SW 1271 (cell line): ENCODE measurements around the gene SPAG16.
"Not testable (repeated sequence)": the region's sequence is repeated elsewhere in the genome, so short reads cannot be mapped to it uniquely, and the experiment has no call there.

Experiments
- DNase-seq, 2 experiments: peaks; one replicate each; lab custom pipeline; 2025; lab: John Stamatoyannopoulos, UW

The SPAG16 gene

GRCh38 chr2:213703406-213704098, 419.3 kb downstream of the SPAG16 start:
- DNase-seq, result no peak

- DNase-seq, result no peak
Measured at GRCh38 chr2:213710164-213710563, 425.9 kb downstream of the SPAG16 start.

- not testable (repeated sequence) for DNase-seq
Measured at GRCh38 chr2:213718411-213718810, 434.1 kb downstream of the SPAG16 start.

GRCh38 chr2:213722565-213722964, 438.3 kb downstream of the SPAG16 start:
- no peak for DNase-seq

- DNase-seq, result no peak
Measured at GRCh38 chr2:213723041-213723560, 438.8 kb downstream of the SPAG16 start.

GRCh38 chr2:213723707-213724106, 439.4 kb downstream of the SPAG16 start:
- no peak for DNase-seq

GRCh38 chr2:213726101-213726500, 441.8 kb downstream of the SPAG16 start:
- no peak for DNase-seq

- no peak for DNase-seq
Measured at GRCh38 chr2:213733893-213734292, 449.6 kb downstream of the SPAG16 start.

- no peak for DNase-seq
Measured at GRCh38 chr2:213740453-213740852, 456.2 kb downstream of the SPAG16 start.

- DNase-seq, result no peak
Measured at GRCh38 chr2:213751446-213751845, 467.2 kb downstream of the SPAG16 start.

- DNase-seq, result no peak
Measured at GRCh38 chr2:213752575-213752974, 468.3 kb downstream of the SPAG16 start.

- DNase-seq, result no peak
Measured at GRCh38 chr2:213757525-213757924, 473.3 kb downstream of the SPAG16 start.

GRCh38 chr2:213763354-213763753, 479.1 kb downstream of the SPAG16 start:
- no peak for DNase-seq

- no peak for DNase-seq
Measured at GRCh38 chr2:213763963-213764362, 479.7 kb downstream of the SPAG16 start.

GRCh38 chr2:213764849-213765248, 480.6 kb downstream of the SPAG16 start:
- DNase-seq, result no peak

GRCh38 chr2:213766062-213766461, 481.8 kb downstream of the SPAG16 start:
- DNase-seq, result no peak

GRCh38 chr2:213766465-213766901, 482.2 kb downstream of the SPAG16 start:
- no peak for DNase-seq

- no peak for DNase-seq
Measured at GRCh38 chr2:213787869-213788268, 503.6 kb downstream of the SPAG16 start.

- no peak for DNase-seq
Measured at GRCh38 chr2:213789940-213790339, 505.7 kb downstream of the SPAG16 start.

- DNase-seq, result no peak
Measured at GRCh38 chr2:213792045-213792444, 507.8 kb downstream of the SPAG16 start.

- DNase-seq, result peak in 1 of 2 experiments; percentile 14
Measured at GRCh38 chr2:213806125-213806726, 522.0 kb downstream of the SPAG16 start.

- no peak for DNase-seq
Measured at GRCh38 chr2:213816583-213816982, 532.3 kb downstream of the SPAG16 start.

GRCh38 chr2:213818436-213818835, 534.2 kb downstream of the SPAG16 start:
- DNase-seq, result no peak
